HEK293T (cell line): ENCODE measurements around the gene NECAB3.

Experiments used
- ARNT ChIP-seq: fragments of 450-650 bp; IDR thresholded peaks from 2 replicates; pipeline ENCODE4 v1.6.1; 2017; ENCODE audit warnings: mild to moderate bottlenecking
- BHLHE40 ChIP-seq: fragments of 450-650 bp; IDR thresholded peaks from 2 replicates; pipeline ENCODE4 v1.6.1; 2016; ENCODE audit warnings: mild to moderate bottlenecking, moderate library complexity, borderline replicate concordance
- CTBP1 ChIP-seq: fragments of 450-650 bp; IDR thresholded peaks from 2 replicates; pipeline ENCODE4 v1.6.1; 2016; ENCODE audit warnings: borderline replicate concordance
- ELF4 ChIP-seq: fragments of 450-650 bp; IDR thresholded peaks from 2 replicates; pipeline ENCODE4 v1.6.1; 2017; ENCODE audit warnings: antibody characterized with exemption
- FOXA1 ChIP-seq: fragments of 450-650 bp; IDR thresholded peaks from 2 replicates; pipeline ENCODE4 v1.6.1; 2016; ENCODE audit warnings: mild to moderate bottlenecking
- FOXK2 ChIP-seq: fragments of 450-650 bp; IDR thresholded peaks from 2 replicates; pipeline ENCODE4 v1.6.1; 2016; ENCODE audit warnings: mild to moderate bottlenecking
- FOXM1 ChIP-seq: fragments of 450-650 bp; IDR thresholded peaks from 2 replicates; pipeline ENCODE4 v1.6.1; 2017; ENCODE audit warnings: mild to moderate bottlenecking, borderline replicate concordance
- HDGF ChIP-seq: fragments of 450-650 bp; IDR thresholded peaks from 2 replicates; pipeline ENCODE4 v1.6.1; 2017; ENCODE audit warnings: antibody characterized with exemption, borderline replicate concordance
- NFRKB ChIP-seq: fragments of 450-650 bp; IDR thresholded peaks from 2 replicates; pipeline ENCODE4 v1.6.1; 2016; ENCODE audit warnings: mild to moderate bottlenecking, moderate library complexity
- SP1 ChIP-seq: fragments of 450-650 bp; IDR thresholded peaks from 2 replicates; pipeline ENCODE4 v1.6.1; 2017
- ZNF384 ChIP-seq: fragments of 450-650 bp; IDR thresholded peaks from 2 replicates; pipeline ENCODE4 v1.6.1; 2016
- TF ChIP-seq, protein P1 (sequence below): fragments of 450-650 bp; IDR thresholded peaks from 2 replicates; pipeline ENCODE4 v1.6.1; 2016

DNA sequence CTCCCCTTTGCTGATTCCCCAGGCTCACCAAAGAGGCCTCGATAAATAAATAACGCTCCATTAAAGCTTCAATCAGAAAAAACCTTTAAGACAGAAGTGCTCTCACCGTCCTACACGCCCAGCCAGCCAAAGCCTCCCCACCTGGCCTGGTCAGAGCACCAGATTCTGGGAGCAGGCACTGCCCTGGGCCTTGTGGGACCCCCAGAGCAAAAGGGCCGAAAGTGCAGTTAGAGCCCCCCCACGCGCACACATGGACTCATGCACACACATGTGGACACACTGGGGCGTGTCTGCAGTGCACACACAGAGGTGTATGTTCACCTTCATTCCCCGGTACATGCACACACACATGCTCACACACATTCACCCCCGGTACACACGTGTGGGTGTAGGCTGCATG lies 1.9 kb upstream of the NECAB3 start:
- no peak for TF ChIP-seq SP1
- no peak for TF ChIP-seq BHLHE40
- no peak for TF ChIP-seq FOXA1
- no peak for TF ChIP-seq FOXM1
- TF ChIP-seq FOXK2, result no peak
- no peak for TF ChIP-seq HDGF
- TF ChIP-seq CTBP1, result no peak
- TF ChIP-seq ELF4, result no peak
- TF ChIP-seq ZNF384, result no peak
- TF ChIP-seq, protein P1, sequence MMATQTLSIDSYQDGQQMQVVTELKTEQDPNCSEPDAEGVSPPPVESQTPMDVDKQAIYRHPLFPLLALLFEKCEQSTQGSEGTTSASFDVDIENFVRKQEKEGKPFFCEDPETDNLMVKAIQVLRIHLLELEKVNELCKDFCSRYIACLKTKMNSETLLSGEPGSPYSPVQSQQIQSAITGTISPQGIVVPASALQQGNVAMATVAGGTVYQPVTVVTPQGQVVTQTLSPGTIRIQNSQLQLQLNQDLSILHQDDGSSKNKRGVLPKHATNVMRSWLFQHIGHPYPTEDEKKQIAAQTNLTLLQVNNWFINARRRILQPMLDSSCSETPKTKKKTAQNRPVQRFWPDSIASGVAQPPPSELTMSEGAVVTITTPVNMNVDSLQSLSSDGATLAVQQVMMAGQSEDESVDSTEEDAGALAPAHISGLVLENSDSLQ, result no peak
- no peak for TF ChIP-seq ARNT
- TF ChIP-seq NFRKB, result no peak
